Pulmonary artery endothelial cell (primary cell): Measurements from ENCODE around the gene BCKDHA. TPM values are rescaled to one million over a fixed set of nuclear protein-coding genes. Genes with fewer than 3 reads are reported as not detected.
"Not testable (repeated sequence)": the region's sequence is repeated elsewhere in the genome, so short reads cannot be mapped to it uniquely, and the experiment has no call there.

ENCODE experiments used
- DNase-seq: peaks from one replicate; pipeline ENCODE4 v3.0.0-alpha.2; 2011; ENCODE audit warnings: low read depth, low spot score
- total RNA-seq: library from RNA; depleted of rRNA; stranded (reverse); fragments of >200 nt; gene quantifications from 2 replicates; pipeline ENCODE4 v1.2.3, GENCODE V29; 2014

The BCKDHA gene
- total RNA-seq, 1 donor from 2014 or later = 74.5 TPM

DNA sequence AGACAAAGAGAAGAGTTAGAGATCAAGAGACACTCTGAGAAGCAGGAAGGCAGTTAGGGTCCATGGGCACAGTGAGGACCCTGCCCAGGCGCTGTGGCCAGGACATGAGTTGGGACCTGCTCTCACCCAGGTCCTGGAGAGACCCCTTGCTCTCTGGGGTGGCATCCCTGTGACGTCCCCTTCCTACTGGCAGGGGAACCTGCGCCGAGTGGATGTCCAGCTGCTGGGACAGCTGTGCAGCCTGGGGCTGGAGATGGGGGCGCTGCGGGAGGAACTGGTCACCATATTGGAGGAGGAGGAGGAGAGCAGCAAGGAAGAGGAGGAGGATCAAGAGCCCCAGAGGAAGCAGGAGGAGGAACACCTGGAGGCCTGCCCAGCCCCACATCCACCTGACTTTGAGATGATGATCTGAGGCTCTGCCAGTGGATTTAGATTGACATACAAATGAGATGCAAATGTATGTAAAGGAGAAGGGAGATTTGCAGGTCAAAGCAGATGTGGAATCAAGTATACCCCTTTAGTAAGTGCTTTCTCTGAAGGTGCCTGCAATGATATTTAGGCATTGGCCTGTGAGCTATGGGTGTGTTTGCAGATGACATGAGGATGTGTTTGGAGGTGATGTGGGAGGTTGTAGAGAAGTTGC lies 46.3 kb downstream of the BCKDHA start:
- no peak for DNase-seq

DNA sequence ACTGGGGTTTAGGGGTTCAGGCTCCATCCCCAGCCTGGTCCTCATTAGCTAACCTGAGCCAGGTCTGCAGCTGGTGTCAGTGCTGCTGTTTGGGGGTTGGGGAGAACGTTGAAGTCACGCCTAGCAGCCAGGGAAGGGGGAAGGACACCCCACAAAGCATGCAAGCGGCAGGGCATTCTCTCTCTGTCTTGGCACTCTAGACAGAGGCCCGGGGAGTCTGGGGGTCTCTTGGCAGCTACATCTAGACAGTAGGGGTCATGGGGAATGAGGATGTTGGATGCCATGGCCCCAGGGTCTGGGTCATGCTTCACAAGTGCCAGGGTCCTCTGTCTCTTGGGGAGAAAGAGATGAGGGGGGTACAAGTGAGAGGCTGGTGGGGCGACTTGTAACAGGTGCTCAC lies 48.0 kb downstream of the BCKDHA start:
- DNase-seq = no peak

DNA sequence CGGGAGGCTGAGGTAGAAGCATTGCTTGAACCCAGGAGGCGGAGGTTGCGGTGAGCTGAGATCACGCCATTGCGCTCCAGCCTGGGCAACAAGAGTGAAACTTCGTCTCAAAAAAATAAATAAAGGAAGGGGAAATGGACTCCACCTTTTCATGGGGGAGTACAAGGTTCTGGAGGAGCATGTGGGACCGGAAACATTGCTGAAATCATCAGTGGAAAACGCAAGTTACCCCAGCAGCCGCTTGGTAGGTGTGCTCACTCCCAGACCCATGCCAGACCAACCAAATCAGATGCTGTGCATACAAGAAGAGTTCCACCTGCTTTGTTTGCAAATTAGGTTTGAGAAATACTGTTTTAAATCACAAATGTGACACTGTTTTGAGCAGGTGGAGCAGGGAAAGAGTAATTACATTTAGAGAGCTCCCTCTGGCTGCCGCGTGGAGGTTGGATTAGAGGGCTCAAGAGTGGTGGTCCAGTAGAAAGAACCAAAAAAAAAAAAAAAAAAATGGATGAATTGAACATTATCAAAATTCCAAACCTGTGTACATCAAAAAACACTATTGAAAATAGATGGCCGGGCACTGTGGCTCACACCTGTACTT lies 50.2 kb downstream of the BCKDHA start:
- DNase-seq = no peak

DNA sequence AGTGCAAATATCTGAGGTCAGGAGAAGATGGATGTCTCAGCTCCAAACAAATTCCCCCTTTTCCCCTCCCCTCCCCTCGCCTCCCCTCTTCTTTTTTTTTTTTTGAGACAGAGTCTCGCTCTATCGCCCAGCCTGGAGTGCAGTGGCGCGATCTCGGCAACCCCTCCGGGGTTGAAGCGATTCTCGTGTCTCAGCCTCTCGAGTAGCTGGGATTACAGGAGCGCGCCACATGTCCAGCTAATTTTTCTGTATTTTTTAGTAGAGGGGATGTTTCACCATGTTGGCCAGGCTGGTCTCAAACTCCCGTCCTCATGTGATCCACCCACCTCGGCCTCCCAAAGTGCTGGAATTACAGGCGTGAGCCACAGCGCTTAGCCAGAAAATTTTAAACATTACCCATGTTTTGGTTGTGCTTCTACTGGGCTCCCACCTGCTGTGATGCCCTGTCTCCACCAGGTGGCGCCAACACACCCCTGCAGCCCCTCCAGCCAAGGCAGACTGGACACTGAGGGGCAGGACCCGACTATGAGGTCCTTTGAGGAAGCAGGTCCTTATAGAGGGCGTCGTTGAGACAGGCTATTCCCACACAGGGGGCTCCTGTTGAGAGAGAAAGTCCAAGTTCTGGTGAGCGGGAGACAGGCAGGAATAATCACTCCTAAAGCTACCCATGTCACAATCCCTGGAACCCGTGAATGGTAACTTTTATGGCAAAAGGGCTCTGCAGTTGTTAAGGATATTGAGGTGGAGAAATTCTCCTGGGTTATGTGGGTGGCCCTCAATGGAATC lies 51.7 kb downstream of the BCKDHA start:
- peak; percentile 44 for DNase-seq

DNA sequence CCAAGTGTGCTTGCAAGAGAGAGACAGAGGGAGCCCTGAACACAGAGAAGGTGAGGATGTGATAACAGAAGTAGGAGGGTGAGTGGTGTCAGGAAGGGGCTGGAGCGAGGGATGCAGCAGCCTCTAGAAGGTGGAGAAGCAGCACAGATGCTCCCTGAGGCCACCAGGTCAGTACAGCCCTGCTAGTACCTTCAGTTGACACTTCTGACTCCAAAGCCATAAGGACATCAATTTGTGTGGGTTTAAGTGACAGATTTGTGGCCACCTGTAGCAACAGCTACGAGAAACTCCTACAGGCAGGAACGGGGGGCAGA lies 52.2 kb downstream of the BCKDHA start:
- DNase-seq = no peak

DNA sequence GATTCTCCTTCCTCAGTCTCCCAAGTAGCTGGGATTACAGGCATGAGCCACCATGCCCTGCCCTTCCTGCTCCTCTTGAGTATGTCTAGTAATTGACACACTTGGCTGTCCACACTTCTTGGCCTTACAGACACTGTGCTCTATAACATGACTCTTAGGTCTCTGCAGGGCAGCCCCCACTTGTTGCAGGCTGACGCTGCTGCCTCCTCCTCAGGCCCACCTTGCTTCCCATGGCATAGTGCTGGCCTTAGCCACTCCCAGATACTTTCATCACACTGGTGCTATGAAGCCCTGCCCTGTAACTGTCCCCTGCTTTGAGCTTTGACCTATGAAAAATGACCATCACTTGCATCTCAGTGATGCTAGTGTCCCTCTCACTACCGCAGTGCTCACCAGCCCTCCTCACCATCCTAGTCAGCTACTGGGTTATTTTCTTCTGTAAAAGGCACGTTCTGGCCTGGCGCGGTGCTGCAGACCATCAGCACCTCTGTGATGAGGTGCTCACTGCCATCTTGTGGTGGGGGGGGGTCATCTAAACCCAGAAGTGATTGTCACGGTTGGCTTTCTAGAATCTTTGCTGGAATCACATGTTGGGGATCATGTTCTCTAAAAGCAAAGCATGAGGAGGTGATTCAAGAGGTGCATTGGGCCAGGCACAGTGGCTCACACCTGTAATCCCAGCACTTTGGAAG lies 55.1 kb downstream of the BCKDHA start:
- no peak for DNase-seq

DNA sequence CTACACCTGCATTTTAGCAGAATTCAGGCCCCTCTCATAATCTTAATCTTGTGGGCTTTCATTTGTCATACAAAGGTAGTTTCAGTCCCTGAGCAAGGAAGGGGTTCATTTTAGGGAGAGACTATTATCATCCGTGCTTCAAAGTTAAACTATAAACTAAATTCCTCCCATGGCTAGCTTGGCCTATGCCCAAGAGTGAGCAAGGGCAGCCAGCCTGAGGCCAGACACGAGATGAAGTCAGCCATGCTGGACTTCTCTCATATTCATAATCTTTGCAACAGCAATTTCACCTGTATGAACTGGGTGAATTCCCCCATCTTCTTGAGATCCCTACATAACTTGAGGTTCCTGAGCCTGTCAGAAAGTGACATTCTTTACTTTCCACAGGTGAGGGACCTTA lies 58.3 kb downstream of the BCKDHA start:
- no peak for DNase-seq

DNA sequence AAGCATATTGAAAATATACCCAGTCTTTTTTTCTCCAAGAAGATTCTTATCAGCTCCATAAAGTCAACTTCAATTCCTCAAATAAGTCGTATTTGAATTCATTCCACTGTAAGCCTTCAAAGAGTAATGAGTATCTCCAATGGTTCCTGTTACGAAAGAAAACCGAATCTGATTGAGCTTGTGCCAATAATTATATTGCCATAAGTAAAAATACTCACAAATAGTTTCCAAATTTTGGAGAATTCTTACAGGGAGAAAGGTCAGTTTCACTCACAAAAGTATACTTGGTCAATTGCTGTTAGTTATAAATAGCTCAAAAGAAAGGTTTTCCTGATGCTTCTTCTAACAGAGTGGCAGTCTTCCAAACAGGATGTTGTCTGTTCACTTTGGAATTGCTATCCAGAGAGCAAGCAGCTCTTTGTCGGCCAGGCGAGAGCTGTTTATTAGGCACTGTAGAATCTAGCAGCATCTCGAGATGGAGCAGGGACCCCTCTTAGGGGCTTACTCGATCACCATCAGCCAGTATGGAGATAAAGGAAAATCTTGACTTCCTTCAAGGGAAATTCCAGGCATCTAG lies 58.8 kb downstream of the BCKDHA start:
- DNase-seq = peak; percentile 52

DNA sequence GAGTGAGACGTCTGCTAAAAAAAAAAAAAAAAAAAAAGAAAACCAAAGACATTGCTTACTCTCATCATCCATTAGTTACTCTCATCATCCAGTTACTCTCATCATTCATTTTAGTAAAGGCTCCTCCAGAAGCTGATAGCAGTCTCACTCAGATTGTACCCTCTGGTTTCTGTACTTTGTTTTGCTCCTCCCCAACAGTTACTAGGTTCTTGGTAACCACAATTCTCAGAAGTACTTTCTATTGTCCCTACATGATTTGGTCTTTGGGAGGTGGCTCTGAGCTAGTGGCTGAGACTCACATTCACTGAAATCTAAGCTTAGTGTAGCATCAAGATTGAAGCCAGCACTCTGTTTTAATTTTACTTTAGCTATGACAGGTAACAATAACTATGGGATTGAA lies 59.6 kb downstream of the BCKDHA start:
- DNase-seq = no peak

DNA sequence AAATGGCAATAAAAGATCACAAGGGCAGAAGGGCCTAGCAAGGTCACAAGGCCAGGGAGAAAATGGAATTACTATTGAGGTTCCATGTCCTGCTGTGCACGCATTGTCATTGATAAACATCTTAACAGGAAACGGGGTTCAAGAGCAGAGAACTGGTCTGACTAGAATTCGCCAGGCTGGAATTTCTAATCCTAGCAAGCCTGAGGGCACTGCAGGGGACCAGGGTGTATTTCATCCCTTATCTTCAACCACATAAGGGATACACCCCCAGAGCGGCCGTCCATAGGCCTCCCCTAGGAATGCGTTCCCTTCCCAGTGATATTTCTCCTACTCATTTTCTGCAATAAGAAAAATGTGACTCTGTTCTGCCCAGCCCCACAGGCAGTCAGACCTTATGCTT lies 64.9 kb downstream of the BCKDHA start:
- no peak for DNase-seq

DNA sequence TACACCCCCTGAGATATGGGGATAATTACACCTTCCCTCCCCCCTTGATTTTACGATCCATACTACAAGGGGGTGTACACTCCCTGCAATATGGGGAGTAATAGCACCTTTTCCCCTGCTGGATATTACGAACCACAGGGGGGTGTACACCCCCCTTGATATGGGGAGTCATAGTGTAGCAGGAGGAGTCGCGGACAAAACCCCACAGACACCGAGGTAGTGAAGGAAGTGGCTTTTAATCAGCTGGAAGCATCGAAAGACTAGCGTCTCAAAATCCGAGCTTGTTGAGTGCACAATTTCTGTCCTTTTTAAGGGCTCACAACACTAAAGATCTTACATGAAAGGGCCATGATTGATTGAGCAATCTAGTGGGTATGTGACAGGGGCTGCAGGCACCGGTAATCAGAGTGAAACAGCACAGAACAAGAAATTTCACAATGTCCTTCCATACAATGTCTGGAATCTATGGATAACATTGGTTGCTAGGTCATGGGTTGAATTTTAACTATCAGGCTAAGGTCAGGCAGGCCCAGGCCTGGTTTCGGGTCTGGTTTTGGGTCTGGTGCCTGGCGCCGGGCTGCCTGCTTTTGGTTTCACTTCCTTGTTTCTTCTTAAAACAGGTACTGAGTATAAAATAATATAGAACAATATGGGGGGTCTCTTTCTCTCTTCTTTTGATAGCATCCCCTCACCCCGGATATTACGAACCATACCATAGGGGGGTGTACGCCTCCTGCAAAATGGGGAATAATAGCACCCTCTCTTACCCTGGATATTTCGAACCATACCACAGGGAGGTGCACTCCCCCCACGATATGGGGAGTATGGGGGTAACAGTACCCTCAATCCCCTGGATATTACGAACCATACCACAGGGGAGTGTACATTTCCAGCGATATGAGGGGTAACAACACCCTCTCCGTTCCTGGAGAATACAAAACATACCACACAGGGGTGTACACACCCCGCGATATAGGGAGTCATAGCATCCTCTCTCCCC lies 65.9 kb downstream of the BCKDHA start:
- DNase-seq = not testable (repeated sequence)

Other genes starting within 250 kb of the BCKDHA start
- under 0.01 and 0.32 TPM in 2 replicates for gene CYP2S1, start 204.6 kb upstream of the BCKDHA start, total RNA-seq
- gene AXL, start 178.6 kb upstream of the BCKDHA start, total RNA-seq = 177 and 238 TPM in 2 replicates
- gene HNRNPUL1, start 133.4 kb upstream of the BCKDHA start, total RNA-seq = 76.9 and 85.7 TPM in 2 replicates
- gene CCDC97, start 87.6 kb upstream of the BCKDHA start, total RNA-seq = 6.1 and 9.1 TPM in 2 replicates
- 18.2 and 18.9 TPM in 2 replicates for gene TGFB1, start 43.9 kb upstream of the BCKDHA start, total RNA-seq
- 7.4 and 10.4 TPM in 2 replicates for gene B9D2, start 33.7 kb upstream of the BCKDHA start, total RNA-seq
- gene TMEM91, start 21.3 kb upstream of the BCKDHA start, total RNA-seq = 5.2 and 8.1 TPM in 2 replicates
- 15.7 and 16.2 TPM in 2 replicates for gene EXOSC5, start 459 bp upstream of the BCKDHA start, total RNA-seq
- 2.1 and 2.7 TPM in 2 replicates for gene B3GNT8, start 29.6 kb downstream of the BCKDHA start, total RNA-seq
- gene DMAC2, start 42.1 kb downstream of the BCKDHA start, total RNA-seq = 54.1 and 56.2 TPM in 2 replicates
- gene ERICH4, start 45.3 kb downstream of the BCKDHA start, total RNA-seq = not detected in 2 replicates
- gene CEACAM21, start 178.3 kb downstream of the BCKDHA start, total RNA-seq = 0.11 and 0.73 TPM in 2 replicates
- not detected in 2 replicates for gene CEACAM4, start 229.3 kb downstream of the BCKDHA start, total RNA-seq